ENCODE measurements around the gene ETV5. TPM values are rescaled to one million over a fixed set of nuclear protein-coding genes. Genes with fewer than 3 reads are reported as not detected.

The ETV5 gene
- total RNA-seq, 1 donor from 2014 or later, result 40.6 TPM

- TF ChIP-seq, protein P1, sequence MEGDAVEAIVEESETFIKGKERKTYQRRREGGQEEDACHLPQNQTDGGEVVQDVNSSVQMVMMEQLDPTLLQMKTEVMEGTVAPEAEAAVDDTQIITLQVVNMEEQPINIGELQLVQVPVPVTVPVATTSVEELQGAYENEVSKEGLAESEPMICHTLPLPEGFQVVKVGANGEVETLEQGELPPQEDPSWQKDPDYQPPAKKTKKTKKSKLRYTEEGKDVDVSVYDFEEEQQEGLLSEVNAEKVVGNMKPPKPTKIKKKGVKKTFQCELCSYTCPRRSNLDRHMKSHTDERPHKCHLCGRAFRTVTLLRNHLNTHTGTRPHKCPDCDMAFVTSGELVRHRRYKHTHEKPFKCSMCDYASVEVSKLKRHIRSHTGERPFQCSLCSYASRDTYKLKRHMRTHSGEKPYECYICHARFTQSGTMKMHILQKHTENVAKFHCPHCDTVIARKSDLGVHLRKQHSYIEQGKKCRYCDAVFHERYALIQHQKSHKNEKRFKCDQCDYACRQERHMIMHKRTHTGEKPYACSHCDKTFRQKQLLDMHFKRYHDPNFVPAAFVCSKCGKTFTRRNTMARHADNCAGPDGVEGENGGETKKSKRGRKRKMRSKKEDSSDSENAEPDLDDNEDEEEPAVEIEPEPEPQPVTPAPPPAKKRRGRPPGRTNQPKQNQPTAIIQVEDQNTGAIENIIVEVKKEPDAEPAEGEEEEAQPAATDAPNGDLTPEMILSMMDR (IDR thresholded peaks at IDR 0.05; ENCODE audit: unreplicated experiment), result no peak
- no peaks in the 10 kb centered on the region for H3K9me3 Mint-ChIP-seq (ENCODE audit: unreplicated experiment)
- no peak for DNase-seq (ENCODE audit: low spot score)
- H3K4me3 Mint-ChIP-seq (ENCODE audit: unreplicated experiment), result no peak overlapping the region
- no peak overlapping the region for H3K27ac Mint-ChIP-seq (ENCODE audit: unreplicated experiment)
- peaks cover 2% of the 10 kb centered on the region for H3K4me1 Mint-ChIP-seq (ENCODE audit: unreplicated experiment)
- no peaks in the 10 kb centered on the region for H3K36me3 Mint-ChIP-seq (ENCODE audit: low read depth, unreplicated experiment)
- no peaks in the 10 kb centered on the region for H3K27me3 Mint-ChIP-seq (ENCODE audit: unreplicated experiment)
These were observed 64.5 kb downstream of the ETV5 start for GRCh38 chr3:186044427-186044826.

GRCh38 chr3:186042521-186043202 is 66.2 kb downstream of the ETV5 start:
- peaks cover 2% of the 10 kb centered on the region for H3K4me1 Mint-ChIP-seq (ENCODE audit: unreplicated experiment)
- no peaks in the 10 kb centered on the region for H3K36me3 Mint-ChIP-seq (ENCODE audit: low read depth, unreplicated experiment)
- no peaks in the 10 kb centered on the region for H3K27me3 Mint-ChIP-seq (ENCODE audit: unreplicated experiment)
- no peak overlapping the region for H3K27ac Mint-ChIP-seq (ENCODE audit: unreplicated experiment)
- no peaks in the 10 kb centered on the region for H3K9me3 Mint-ChIP-seq (ENCODE audit: unreplicated experiment)
- no peak overlapping the region for H3K4me3 Mint-ChIP-seq (ENCODE audit: unreplicated experiment)
- TF ChIP-seq, protein P1 (IDR thresholded peaks at IDR 0.05; ENCODE audit: unreplicated experiment), result no peak
- no peak for DNase-seq (ENCODE audit: low spot score)

DNA sequence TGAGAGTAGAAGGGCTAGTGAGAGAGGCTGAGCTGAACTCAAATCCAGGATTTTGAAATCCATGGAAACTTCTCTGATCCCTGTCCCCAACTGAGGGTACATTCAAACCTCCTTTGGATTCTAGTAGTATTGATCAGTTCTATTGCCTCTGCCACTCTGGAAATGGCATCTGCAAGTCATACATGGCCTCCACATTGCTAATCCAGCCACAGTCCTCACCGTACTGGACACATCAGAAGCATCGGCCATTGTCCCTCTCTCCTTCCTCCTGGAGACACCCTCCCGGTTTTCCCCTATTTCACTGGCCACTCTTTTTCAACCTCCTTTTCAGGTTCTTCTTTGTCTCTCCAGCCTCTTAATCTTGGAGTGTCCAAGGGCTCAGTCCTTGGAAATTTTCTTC is 66.9 kb downstream of the ETV5 start:
- H3K27me3 Mint-ChIP-seq (ENCODE audit: unreplicated experiment), result no peaks in the 10 kb centered on the region
- H3K9me3 Mint-ChIP-seq (ENCODE audit: unreplicated experiment), result no peaks in the 10 kb centered on the region
- no peak for DNase-seq (ENCODE audit: low spot score)
- H3K27ac Mint-ChIP-seq (ENCODE audit: unreplicated experiment), result no peak overlapping the region
- no peak overlapping the region for H3K4me3 Mint-ChIP-seq (ENCODE audit: unreplicated experiment)
- no peaks in the 10 kb centered on the region for H3K36me3 Mint-ChIP-seq (ENCODE audit: low read depth, unreplicated experiment)
- H3K4me1 Mint-ChIP-seq (ENCODE audit: unreplicated experiment), result peaks cover 2% of the 10 kb centered on the region
- TF ChIP-seq, protein P1 (IDR thresholded peaks at IDR 0.05; ENCODE audit: unreplicated experiment), result no peak

- H3K36me3 Mint-ChIP-seq (ENCODE audit: low read depth, unreplicated experiment), result no peaks in the 10 kb centered on the region
- no peak for DNase-seq (ENCODE audit: low spot score)
- H3K9me3 Mint-ChIP-seq (ENCODE audit: unreplicated experiment), result no peaks in the 10 kb centered on the region
- TF ChIP-seq, protein P1 (IDR thresholded peaks at IDR 0.05; ENCODE audit: unreplicated experiment), result no peak
- H3K27ac Mint-ChIP-seq (ENCODE audit: unreplicated experiment), result no peak overlapping the region
- no peaks in the 10 kb centered on the region for H3K27me3 Mint-ChIP-seq (ENCODE audit: unreplicated experiment)
- no peaks in the 10 kb centered on the region for H3K4me1 Mint-ChIP-seq (ENCODE audit: unreplicated experiment)
- H3K4me3 Mint-ChIP-seq (ENCODE audit: unreplicated experiment), result no peak overlapping the region
These were observed 70.5 kb downstream of the ETV5 start for GRCh38 chr3:186038360-186038759.

GRCh38 chr3:186035277-186035676 is 73.6 kb downstream of the ETV5 start:
- H3K36me3 Mint-ChIP-seq (ENCODE audit: low read depth, unreplicated experiment), result no peaks in the 10 kb centered on the region
- no peaks in the 10 kb centered on the region for H3K4me1 Mint-ChIP-seq (ENCODE audit: unreplicated experiment)
- no peaks in the 10 kb centered on the region for H3K27me3 Mint-ChIP-seq (ENCODE audit: unreplicated experiment)
- no peak for DNase-seq (ENCODE audit: low spot score)
- TF ChIP-seq, protein P1 (IDR thresholded peaks at IDR 0.05; ENCODE audit: unreplicated experiment), result no peak
- H3K4me3 Mint-ChIP-seq (ENCODE audit: unreplicated experiment), result no peak overlapping the region
- H3K27ac Mint-ChIP-seq (ENCODE audit: unreplicated experiment), result no peak overlapping the region
- no peaks in the 10 kb centered on the region for H3K9me3 Mint-ChIP-seq (ENCODE audit: unreplicated experiment)
